H9 (cell line): ENCODE measurements around the gene PLEKHF1. TPM values are rescaled to one million over a fixed set of nuclear protein-coding genes. Genes with fewer than 3 reads are reported as not detected.
A peak's percentile ranks its signal among the peaks of the same experiment; 100 is the strongest.

Source experiments
- DNase-seq: peaks from one replicate; pipeline ENCODE4 v3.0.0-alpha.2; 2017
- H2AFZ ChIP-seq: one replicate; pipeline ENCODE4 v1.6.1; 2013; ENCODE audit warnings: mild to moderate bottlenecking, low read length, control low read depth, moderate library complexity
- H2AK5ac ChIP-seq: 2 replicates; pipeline ENCODE4 v1.6.1; 2013; ENCODE audit warnings: low read length, control low read depth, mixed read lengths; ENCODE audit not compliant: insufficient read length
- H2BK120ac ChIP-seq: one replicate; pipeline ENCODE4 v1.6.1; 2013; ENCODE audit warnings: low read depth, mild to moderate bottlenecking, low read length, control low read depth, inconsistent platforms; ENCODE audit not compliant: poor library complexity, severe bottlenecking
- H2BK12ac ChIP-seq: 2 replicates; pipeline ENCODE4 v1.6.1; 2013; ENCODE audit warnings: low read length, control low read depth, mixed read lengths, low read depth; ENCODE audit not compliant: insufficient read length
- H2BK15ac ChIP-seq: 2 replicates; pipeline ENCODE4 v1.6.1; 2013; ENCODE audit warnings: low read depth, low read length, control low read depth
- H2BK20ac ChIP-seq: one replicate; pipeline ENCODE4 v1.6.1; 2013; ENCODE audit warnings: low read depth, mild to moderate bottlenecking, low read length, control low read depth, inconsistent platforms; ENCODE audit not compliant: poor library complexity, severe bottlenecking
- H2BK5ac ChIP-seq: 2 replicates; pipeline ENCODE4 v1.6.1; 2013; ENCODE audit warnings: low read length, control low read depth, mixed read lengths; ENCODE audit not compliant: insufficient read length
- H3K14ac ChIP-seq: 2 replicates; pipeline ENCODE4 v1.6.1; 2013; ENCODE audit warnings: low read length, control low read depth; ENCODE audit not compliant: insufficient read depth
- H3K18ac ChIP-seq: 2 replicates; pipeline ENCODE4 v1.6.1; 2013; ENCODE audit warnings: low read depth, mild to moderate bottlenecking, mixed read lengths, low read length, control low read depth; ENCODE audit not compliant: insufficient read length
- H3K23ac ChIP-seq: 2 replicates; pipeline ENCODE4 v1.6.1; 2013; ENCODE audit warnings: low read length, control low read depth, mixed read lengths, low read depth; ENCODE audit not compliant: insufficient read length
- H3K23me2 ChIP-seq: 2 replicates; pipeline ENCODE4 v1.6.1; 2013; ENCODE audit warnings: low read depth, mild to moderate bottlenecking, mixed read lengths, low read length, control low read depth; ENCODE audit not compliant: insufficient read length, poor library complexity, severe bottlenecking
- H3K27ac ChIP-seq: 2 replicates; pipeline ENCODE4 v1.5.1; 2013; ENCODE audit warnings: low read length, control low read depth, mixed read lengths, low read depth; ENCODE audit not compliant: insufficient read length
- H3K27me3 ChIP-seq: 2 replicates; pipeline ENCODE4 v1.6.1; 2013; ENCODE audit warnings: low read length, control low read depth, inconsistent platforms; ENCODE audit not compliant: insufficient read depth
- H3K4ac ChIP-seq: 2 replicates; pipeline ENCODE4 v1.6.1; 2013; ENCODE audit warnings: low read depth, mild to moderate bottlenecking, control low read depth, inconsistent platforms, low read length, moderate library complexity
- H3K4me1 ChIP-seq: 2 replicates; pipeline ENCODE4 v1.6.1; 2013; ENCODE audit warnings: low read length, control low read depth, inconsistent platforms; ENCODE audit not compliant: insufficient read depth
- H3K4me2 ChIP-seq: 2 replicates; pipeline ENCODE4 v1.6.1; 2013; ENCODE audit warnings: low read length, control low read depth, mixed read lengths; ENCODE audit not compliant: insufficient read length, insufficient read depth
- H3K56ac ChIP-seq: 2 replicates; pipeline ENCODE4 v1.6.1; 2013; ENCODE audit warnings: low read depth, mild to moderate bottlenecking, mixed read lengths, low read length, control low read depth; ENCODE audit not compliant: insufficient read length
- H3K79me1 ChIP-seq: 2 replicates; pipeline ENCODE4 v1.6.1; 2013; ENCODE audit warnings: low read depth, mild to moderate bottlenecking, moderate library complexity, low read length, control low read depth, inconsistent platforms; ENCODE audit not compliant: insufficient read depth, poor library complexity, severe bottlenecking
- H3K79me2 ChIP-seq: 2 replicates; pipeline ENCODE4 v1.6.1; 2013; ENCODE audit warnings: low read length, control low read depth, inconsistent platforms; ENCODE audit not compliant: insufficient read depth
- H3K9ac ChIP-seq: 2 replicates; pipeline ENCODE4 v1.6.1; 2013; ENCODE audit warnings: low read length, control low read depth, mixed read lengths; ENCODE audit not compliant: insufficient read length; ENCODE audit errors: extremely low read depth
- H3K9me3 ChIP-seq: one replicate; pipeline ENCODE4 v1.6.1; 2013; ENCODE audit warnings: low read depth, low read length, inconsistent platforms; ENCODE audit not compliant: control insufficient read depth
- H3T11ph ChIP-seq: one replicate; pipeline ENCODE4 v1.6.1; 2013; ENCODE audit warnings: mild to moderate bottlenecking, low read length, control low read depth, inconsistent platforms
- H4K20me1 ChIP-seq: one replicate; pipeline ENCODE4 v1.6.1; 2013; ENCODE audit not compliant: control insufficient read depth, insufficient read length, insufficient read depth
- H4K5ac ChIP-seq: 2 replicates; pipeline ENCODE4 v1.6.1; 2013; ENCODE audit warnings: low read depth, mild to moderate bottlenecking, mixed read lengths, low read length, control low read depth; ENCODE audit not compliant: insufficient read length
- H4K8ac ChIP-seq: replicated peaks from 2 replicates; pipeline ENCODE4 v1.6.1; 2013; ENCODE audit warnings: low read length, control low read depth, mixed read lengths, low read depth; ENCODE audit not compliant: insufficient read length
- H4K91ac ChIP-seq: 2 replicates; pipeline ENCODE4 v1.6.1; 2013; ENCODE audit warnings: low read depth, mild to moderate bottlenecking, moderate library complexity, mixed read lengths, low read length, control low read depth; ENCODE audit not compliant: insufficient read length
- H3K27ac Mint-ChIP-seq, 3 experiments: 2 replicates in 2 of 3; 3 replicates in 1 of 3; pipeline ENCODE4 v1.8.0; 2020 to 2021; ENCODE audit warnings: mixed read lengths in 3 of 3, mild to moderate bottlenecking in 1 of 3, moderate library complexity in 1 of 3
- H3K27me3 Mint-ChIP-seq: 2 replicates; pipeline ENCODE4 v1.8.0; 2021; ENCODE audit warnings: low read depth, mild to moderate bottlenecking, moderate library complexity, mixed read lengths
- H3K36me3 Mint-ChIP-seq, 3 experiments: 2 replicates in 2 of 3; 3 replicates in 1 of 3; pipeline ENCODE4 v1.8.0; 2020 to 2021; ENCODE audit warnings: low read depth in 3 of 3, mixed read lengths in 3 of 3; ENCODE audit not compliant: insufficient read depth in 1 of 3
- H3K4me1 Mint-ChIP-seq, 2 experiments: 2 replicates each; pipeline ENCODE4 v1.8.0; 2020; ENCODE audit warnings: mixed read lengths in 2 of 2
- H3K4me3 Mint-ChIP-seq, 2 experiments: 2 replicates in 1 of 2; 3 replicates in 1 of 2; pipeline ENCODE4 v1.8.0; 2020 to 2021; ENCODE audit warnings: mild to moderate bottlenecking in 2 of 2, mixed read lengths in 2 of 2, moderate library complexity in 1 of 2
- H3K9me3 Mint-ChIP-seq, 2 experiments: 2 replicates in 1 of 2; 3 replicates in 1 of 2; pipeline ENCODE4 v1.8.0; 2020; ENCODE audit warnings: mild to moderate bottlenecking in 2 of 2, mixed read lengths in 2 of 2, moderate library complexity in 1 of 2
- CTCF ChIP-seq: fragments of 200-600 bp; sonication (generic); conservative IDR thresholded peaks from 3 replicates; pipeline ENCODE4 v1.8.0; 2021; ENCODE audit warnings: antibody characterized with exemption, mild to moderate bottlenecking
- WGBS: extraction: QIAGEN DNeasy Blood & Tissue Kit; methylation state at CpG from one replicate; pipeline ENCODE4 v1.1.7; 2013; ENCODE audit warnings: missing lambda C conversion rate, low lambda C conversion rate, mixed read lengths; ENCODE audit not compliant: insufficient read length; ENCODE audit errors: extremely low coverage; 5-methylcytosine and 5-hydroxymethylcytosine counted together
- total RNA-seq: library from RNA; stranded (reverse); gene quantifications from 2 replicates; pipeline ENCODE4 v1.2.1, GENCODE V29; 2021

Gene PLEKHF1
- total RNA-seq, 1 experiment from 2014 or later = 4.9 TPM

GRCh38 chr19:29628661-29629385 lies 36.4 kb upstream of the PLEKHF1 start:
- Histone ChIP-seq H3K79me2 (no peaks in the 10 kb centered on the region), H3K18ac (no peak overlapping the region), H3K79me1 (no peaks in the 10 kb centered on the region), H3K14ac (no peak overlapping the region; the same call in 1 of the 2 replicates), H3K56ac (no peak overlapping the region), H3K27me3 (no peaks in the 10 kb centered on the region), H3K23ac (no peak overlapping the region), H3K9me3 (no peaks in the 10 kb centered on the region), H3K23me2 (no peaks in the 10 kb centered on the region), H3K9ac (no peak overlapping the region), H3K4me2 (no peak overlapping the region), H4K20me1 (no peaks in the 10 kb centered on the region), H2AK5ac (no peak overlapping the region), H2BK20ac (no peak overlapping the region), H2BK12ac (no peak overlapping the region), H2BK15ac (no peak overlapping the region), H3T11ph (no peak overlapping the region), H3K27ac (no peak overlapping the region), H2BK120ac (no peak overlapping the region), H3K4ac (no peak overlapping the region), H4K8ac (no peak overlapping the region), H2AFZ (no peak overlapping the region), H4K91ac (no peak overlapping the region), H4K5ac (no peak overlapping the region), H3K4me1 (no peaks in the 10 kb centered on the region), H2BK5ac (no peak overlapping the region)
- Mint-ChIP-seq H3K27me3 (no peaks in the 10 kb centered on the region), H3K4me1 (peaks cover 10 to 17% of the 10 kb centered on the region in 2 experiments), H3K4me3 (no peak overlapping the region), H3K27ac (peak overlapping the region in 1 of 3 experiments; percentile 48; a peak in 1 of 7 replicates), H3K9me3 (no peaks in the 10 kb centered on the region), H3K36me3 (no peaks in the 10 kb centered on the region)
- no peak for DNase-seq
- WGBS = no CpG with 5 or more reads among the region's 16 CpGs
- TF ChIP-seq CTCF = no peak
